Tibial nerve (tissue), 4 donors: ENCODE data around the gene CEP43.

Experiments
- EP300 ChIP-seq, 2 donors: sonication (generic); formaldehyde crosslinking; IDR thresholded peaks; one replicate each; pipeline ENCODE4 v1.6.1; 2017; ENCODE audit warnings: antibody characterized with exemption in 2 of 2, mild to moderate bottlenecking in 1 of 2
- POLR2A ChIP-seq, 2 donors: fragments of 450-650 bp; IDR thresholded peaks; one replicate each; pipeline ENCODE4 v1.6.1; 2017; ENCODE audit warnings: antibody characterized with exemption in 2 of 2, mild to moderate bottlenecking in 2 of 2, moderate library complexity in 2 of 2
- TF ChIP-seq, protein P1 (sequence below), 5 experiments: fragments of 200-600 bp in 3 of 5; fragments of 450-650 bp in 2 of 5; sonication (generic) in 3 of 5; IDR thresholded peaks; one replicate each; pipeline ENCODE4 v1.5.1; 2016 to 2019; ENCODE audit warnings: antibody characterized with exemption in 5 of 5, mild to moderate bottlenecking in 3 of 5, moderate library complexity in 2 of 5

DNA sequence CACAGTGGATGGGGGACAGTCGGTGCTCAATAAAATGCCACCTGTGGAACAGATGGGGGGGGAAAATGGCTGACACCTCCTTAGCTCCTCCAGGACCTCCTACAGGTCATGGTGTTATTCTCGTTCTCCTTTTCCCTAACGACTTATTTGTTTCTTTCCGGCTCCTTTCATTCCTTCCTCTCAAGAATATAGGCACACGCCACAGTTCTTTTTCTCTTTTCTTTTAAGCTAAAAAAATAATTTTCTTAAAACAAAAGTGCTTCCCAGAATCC, 41.5 kb upstream of the CEP43 start:
- TF ChIP-seq, protein P1, sequence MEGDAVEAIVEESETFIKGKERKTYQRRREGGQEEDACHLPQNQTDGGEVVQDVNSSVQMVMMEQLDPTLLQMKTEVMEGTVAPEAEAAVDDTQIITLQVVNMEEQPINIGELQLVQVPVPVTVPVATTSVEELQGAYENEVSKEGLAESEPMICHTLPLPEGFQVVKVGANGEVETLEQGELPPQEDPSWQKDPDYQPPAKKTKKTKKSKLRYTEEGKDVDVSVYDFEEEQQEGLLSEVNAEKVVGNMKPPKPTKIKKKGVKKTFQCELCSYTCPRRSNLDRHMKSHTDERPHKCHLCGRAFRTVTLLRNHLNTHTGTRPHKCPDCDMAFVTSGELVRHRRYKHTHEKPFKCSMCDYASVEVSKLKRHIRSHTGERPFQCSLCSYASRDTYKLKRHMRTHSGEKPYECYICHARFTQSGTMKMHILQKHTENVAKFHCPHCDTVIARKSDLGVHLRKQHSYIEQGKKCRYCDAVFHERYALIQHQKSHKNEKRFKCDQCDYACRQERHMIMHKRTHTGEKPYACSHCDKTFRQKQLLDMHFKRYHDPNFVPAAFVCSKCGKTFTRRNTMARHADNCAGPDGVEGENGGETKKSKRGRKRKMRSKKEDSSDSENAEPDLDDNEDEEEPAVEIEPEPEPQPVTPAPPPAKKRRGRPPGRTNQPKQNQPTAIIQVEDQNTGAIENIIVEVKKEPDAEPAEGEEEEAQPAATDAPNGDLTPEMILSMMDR (IDR thresholded peaks at IDR 0.05): no peak
- TF ChIP-seq POLR2A (IDR thresholded peaks at IDR 0.05) (no peak), EP300 (IDR thresholded peaks at IDR 0.05) (no peak)
